Endothelial cell of umbilical vein (primary cell): ENCODE measurements around the gene SERINC2. TPM values are rescaled to one million over a fixed set of nuclear protein-coding genes. Genes with fewer than 3 reads are reported as not detected.

ENCODE experiments used
- BruUV-seq: library from RNA; stranded (reverse); fragments of 400-500 nt; replicated peaks from 2 replicates; lab custom pipeline; 2021; lab: Mats Ljungman, UMichigan
- CTCF ChIA-PET: fragments of 300-600, 350-600 bp; sonication (Branson Sonifier 250); formaldehyde crosslinking; loops from one replicate; lab custom pipeline; 2021; ENCODE audit warnings: antibody characterized with exemption, inconsistent platforms; lab: Charles Lee
- POLR2A ChIA-PET: fragments of 300-600, 350-600 bp; sonication (Branson Sonifier 250); formaldehyde crosslinking; loops from one replicate; lab custom pipeline; 2021; ENCODE audit warnings: antibody characterized with exemption, inconsistent platforms; lab: Charles Lee
- DNase-seq: peaks from one replicate; pipeline ENCODE4 v3.0.0-alpha.2; 2011; ENCODE audit warnings: low read depth, low spot score
- FAIRE-seq: peaks from 2 replicates; lab custom pipeline; 2011; peaks lifted over from hg19 to GRCh38; lab: Jason Lieb, UNC
- H2AFZ ChIP-seq: 2 replicates; pipeline ENCODE4 v1.6.0; 2012; ENCODE audit warnings: low read depth, low read length, control low read depth, inconsistent platforms
- H3K27ac ChIP-seq: 2 replicates; pipeline ENCODE4 v1.5.1; 2011; ENCODE audit warnings: low read depth, mild to moderate bottlenecking, control low read depth, low read length, moderate library complexity; ENCODE audit not compliant: insufficient read depth
- H3K27me3 ChIP-seq, 2 experiments: 2 replicates each; pipeline versions ENCODE4 v1.6.0 to v1.6.1; 2011; ENCODE audit warnings: low read length in 2 of 2, mixed read lengths in 1 of 2; ENCODE audit not compliant: control insufficient read depth in 2 of 2, insufficient read depth in 2 of 2
- H3K36me3 ChIP-seq, 2 experiments: 2 replicates in 1 of 2; 3 replicates in 1 of 2; pipeline ENCODE4 v1.5.1; 2011; ENCODE audit warnings: low read length in 2 of 2, mild to moderate bottlenecking in 1 of 2, moderate library complexity in 1 of 2; ENCODE audit not compliant: control insufficient read depth in 2 of 2, insufficient read depth in 2 of 2; ENCODE audit errors: extremely low read depth in 1 of 2
- H3K4me1 ChIP-seq: 3 replicates; pipeline ENCODE4 v1.5.1; 2011; ENCODE audit warnings: mild to moderate bottlenecking, low read length; ENCODE audit not compliant: control insufficient read depth, insufficient read depth; ENCODE audit errors: extremely low read depth
- H3K4me2 ChIP-seq: 2 replicates; pipeline ENCODE4 v1.6.1; 2011; ENCODE audit warnings: low read length, control low read depth, mixed read lengths; ENCODE audit not compliant: insufficient read depth
- H3K4me3 ChIP-seq, 3 experiments: fragments of 200-600 bp in 1 of 3; sonication (generic), shearing (Covaris generic) in 1 of 3; replicated peaks in 1 of 3; 2 replicates each; pipeline ENCODE4 v1.5.1; 2011 to 2016; ENCODE audit warnings: control low read depth in 3 of 3, low read length in 3 of 3, mild to moderate bottlenecking in 2 of 3, inconsistent platforms in 1 of 3, low read depth in 1 of 3, moderate library complexity in 1 of 3; ENCODE audit not compliant: insufficient read depth in 1 of 3
- H3K79me2 ChIP-seq: 2 replicates; pipeline ENCODE4 v1.6.0; 2012; ENCODE audit warnings: low read length, inconsistent platforms; ENCODE audit not compliant: control insufficient read depth, insufficient read depth
- H3K9ac ChIP-seq: replicated peaks from 2 replicates; pipeline ENCODE3; 2011; ENCODE audit warnings: low read length, control low read depth; ENCODE audit not compliant: insufficient read depth; ENCODE audit errors: extremely low read depth
- H3K9me1 ChIP-seq: replicated peaks from 3 replicates; pipeline ENCODE4 v1.6.0; 2011; ENCODE audit warnings: mild to moderate bottlenecking, low read length; ENCODE audit not compliant: control insufficient read depth, insufficient read depth; ENCODE audit errors: extremely low read depth
- H3K9me3 ChIP-seq: replicated peaks from 2 replicates; pipeline ENCODE4 v1.5.1; 2012; ENCODE audit warnings: low read length, inconsistent platforms; ENCODE audit not compliant: control insufficient read depth, insufficient read depth
- H4K20me1 ChIP-seq: replicated peaks from 2 replicates; pipeline ENCODE3; 2011; ENCODE audit warnings: mild to moderate bottlenecking, low read length; ENCODE audit not compliant: control insufficient read depth, insufficient read depth; ENCODE audit errors: extremely low read depth
- CTCF ChIP-seq, 2 donors: IDR thresholded peaks; 1 replicate in 1 of 2; 2 replicates in 1 of 2; pipeline ENCODE4 v1.5.1; 2011; ENCODE audit warnings: low read length in 2 of 2, mild to moderate bottlenecking in 2 of 2, moderate library complexity in 2 of 2, control low read depth in 1 of 2, inconsistent platforms in 1 of 2, low read depth in 1 of 2; ENCODE audit not compliant: insufficient read depth in 1 of 2; ENCODE audit errors: extremely low read depth in 1 of 2
- EZH2 ChIP-seq: IDR thresholded peaks from 2 replicates; pipeline ENCODE4 v1.6.1; 2012; ENCODE audit warnings: borderline replicate concordance, low read depth, mild to moderate bottlenecking, moderate library complexity, low read length, inconsistent platforms; ENCODE audit not compliant: severe bottlenecking
- FOS ChIP-seq: IDR thresholded peaks from 2 replicates; pipeline ENCODE4 v1.6.1; 2011; ENCODE audit warnings: mild to moderate bottlenecking, low read length, moderate library complexity, borderline replicate concordance; ENCODE audit not compliant: insufficient read depth
- GATA2 ChIP-seq: IDR thresholded peaks from 2 replicates; pipeline ENCODE4 v1.7.0; 2011; ENCODE audit warnings: low read depth, mild to moderate bottlenecking, moderate library complexity, mixed read lengths, low read length; ENCODE audit not compliant: insufficient read length, insufficient read depth
- JUN ChIP-seq: IDR thresholded peaks from 2 replicates; pipeline ENCODE4 v1.6.1; 2011; ENCODE audit warnings: borderline replicate concordance, low read depth; ENCODE audit not compliant: insufficient read length, insufficient read depth
- MAX ChIP-seq: IDR thresholded peaks from 2 replicates; pipeline ENCODE4 v1.6.1; 2011; ENCODE audit not compliant: insufficient read depth, insufficient read length
- MYC ChIP-seq: IDR thresholded peaks from one replicate; pipeline ENCODE4 v1.6.1; 2011; ENCODE audit warnings: mild to moderate bottlenecking, low read depth, low read length
- POLR2A ChIP-seq: IDR thresholded peaks from 2 replicates; pipeline ENCODE4 v1.6.1; 2012; ENCODE audit warnings: low read depth, mild to moderate bottlenecking, control low read depth, low read length
- POLR2AphosphoS5 ChIP-seq: IDR thresholded peaks from 2 replicates; pipeline ENCODE4 v1.6.1; 2012; ENCODE audit warnings: low read depth, mild to moderate bottlenecking, control low read depth, low read length, moderate library complexity; ENCODE audit not compliant: insufficient read depth
- dilution Hi-C: fragments of 300-500 bp; cut with MboI; formaldehyde crosslinking; loops from one replicate; pipeline ENCODE4 v1.15.0; 2019; ENCODE audit warnings: low sequenced_read_pairs; ENCODE audit not compliant: extremely low pct_ligation_motif_present
- intact Hi-C: fragments of 100-400 bp; cut with micrococcal nuclease; formaldehyde crosslinking; loops from one replicate; pipeline ENCODE4 v1.10.0; 2022
- polyA plus RNA-seq, 4 experiments: library from polyadenylated mRNA; depleted of rRNA in 3 of 4; stranded (reverse) in 3 of 4; unstranded in 1 of 4; fragments of >200 nt; gene quantifications; 2 replicates each; pipeline versions ENCODE4 v1.2.1 to v1.2.3, GENCODE V29; 2011 to 2012; ENCODE audit warnings: missing spikeins in 1 of 4
- total RNA-seq: library from RNA; stranded (reverse); gene quantifications from 2 replicates; pipeline ENCODE4 v1.2.3, GENCODE V29; 2021

SERINC2 gene
- total and polyA plus RNA-seq, 2 donors (not counting 3 experiments of a cell fraction or from before 2014, with no cell fraction given): 19.4 to 34.6 TPM

GRCh38 chr1:31445951-31446350 lies 32.9 kb downstream of the SERINC2 start:
- Histone ChIP-seq H3K27me3 (peaks cover 3 to 4% of the 10 kb centered on the region in 2 experiments), H3K4me3 (no peak overlapping the region), H3K4me1 (peaks cover 6% of the 10 kb centered on the region), H3K27ac (no peak overlapping the region), H3K36me3 (no peaks in the 10 kb centered on the region), H3K9me3 (no peaks in the 10 kb centered on the region), H4K20me1 (no peaks in the 10 kb centered on the region), H3K9ac (no peak overlapping the region), H3K79me2 (no peaks in the 10 kb centered on the region), H3K9me1 (no peaks in the 10 kb centered on the region), H3K4me2 (no peak overlapping the region), H2AFZ (no peak overlapping the region)
- DNase-seq (no peak), FAIRE-seq (peak; percentile 44)
- TF ChIP-seq MYC (no peak), CTCF (IDR thresholded peaks at IDR 0.05; ENCODE audit: extremely low read depth in 1 of 2, insufficient read depth in 1 of 2, low read depth in 1 of 2, low read length in 2 of 2) (no peak), JUN (no peak), POLR2A (no peak), POLR2AphosphoS5 (no peak), EZH2 (no peak), FOS (no peak), MAX (no peak), GATA2 (no peak)
- CTCF ChIA-PET: no interaction called here
- POLR2A ChIA-PET: no interaction called here
- dilution Hi-C loops: no loop called here
- intact Hi-C loops: no loop called here
- no TSS peak for BruUV-seq
